Glutamatergic neuron (in vitro differentiated cells): ENCODE measurements around the gene RMDN2. TPM values are rescaled to one million over a fixed set of nuclear protein-coding genes. Genes with fewer than 3 reads are reported as not detected.
"Not testable (repeated sequence)": the region's sequence is repeated elsewhere in the genome, so short reads cannot be mapped to it uniquely, and the experiment has no call there.

Experiments used
- DNase-seq: peaks from one replicate; pipeline ENCODE4 v3.0.0; 2022
- H3K27ac Mint-ChIP-seq: one replicate; pipeline ENCODE4 v1.8.0; 2020; ENCODE audit warnings: mild to moderate bottlenecking, mixed read lengths, inconsistent platforms; ENCODE audit not compliant: unreplicated experiment
- H3K27me3 Mint-ChIP-seq: one replicate; pipeline ENCODE4 v1.8.0; 2020; ENCODE audit warnings: mild to moderate bottlenecking, moderate library complexity, mixed read lengths, inconsistent platforms; ENCODE audit not compliant: unreplicated experiment
- H3K36me3 Mint-ChIP-seq: one replicate; pipeline ENCODE4 v1.8.0; 2020; ENCODE audit warnings: mild to moderate bottlenecking, mixed read lengths, inconsistent platforms; ENCODE audit not compliant: unreplicated experiment
- H3K4me1 Mint-ChIP-seq: one replicate; pipeline ENCODE4 v1.8.0; 2020; ENCODE audit warnings: mild to moderate bottlenecking, low read depth, mixed read lengths, inconsistent platforms; ENCODE audit not compliant: unreplicated experiment
- H3K4me3 Mint-ChIP-seq: one replicate; pipeline ENCODE4 v1.8.0; 2020; ENCODE audit warnings: mild to moderate bottlenecking, mixed read lengths, inconsistent platforms; ENCODE audit not compliant: unreplicated experiment
- H3K9me3 Mint-ChIP-seq: one replicate; pipeline ENCODE4 v1.8.0; 2020; ENCODE audit warnings: mild to moderate bottlenecking, moderate library complexity, mixed read lengths, inconsistent platforms; ENCODE audit not compliant: unreplicated experiment
- total RNA-seq: library from RNA; stranded (reverse); fragmentation: NEBNext Ultra II Directional; extraction: Animal tissue kit (Norgen Biotek cat#: 25700); gene quantifications from one replicate; pipeline ENCODE4 v1.2.1, GENCODE V29; 2021; ENCODE audit not compliant: unreplicated experiment
- TF ChIP-seq, protein P1 (sequence below): fragments of 200-600 bp; sonication (generic); IDR thresholded peaks from one replicate; pipeline ENCODE4 v1.5.0; 2021; ENCODE audit not compliant: partially characterized antibody, unreplicated experiment

The RMDN2 gene
- total RNA-seq, 1 donor from 2014 or later, result 5.5 TPM

DNA sequence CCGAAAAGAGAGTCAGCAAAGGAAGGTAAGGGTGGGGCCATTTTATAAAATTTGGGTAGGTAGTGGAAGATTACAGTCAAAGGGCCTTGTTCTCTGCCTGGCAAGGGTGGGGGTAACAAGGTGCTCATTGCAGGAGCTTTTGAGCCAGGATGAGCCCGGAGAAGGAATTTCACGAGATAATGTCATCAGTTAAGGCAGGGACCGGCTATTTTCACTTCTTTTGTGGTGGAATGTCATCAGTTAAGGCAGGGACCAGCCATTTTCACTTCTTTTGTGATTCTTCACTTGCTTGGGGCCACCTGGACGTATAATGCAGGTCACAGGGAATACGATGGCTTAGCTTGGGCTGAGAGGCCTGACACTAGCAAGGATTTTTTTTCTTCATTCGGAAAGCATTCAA lies 92.7 kb downstream of the RMDN2 start:
- H3K36me3 Mint-ChIP-seq, result no peaks in the 10 kb centered on the region
- H3K9me3 Mint-ChIP-seq, result no peaks in the 10 kb centered on the region
- TF ChIP-seq, protein P1, sequence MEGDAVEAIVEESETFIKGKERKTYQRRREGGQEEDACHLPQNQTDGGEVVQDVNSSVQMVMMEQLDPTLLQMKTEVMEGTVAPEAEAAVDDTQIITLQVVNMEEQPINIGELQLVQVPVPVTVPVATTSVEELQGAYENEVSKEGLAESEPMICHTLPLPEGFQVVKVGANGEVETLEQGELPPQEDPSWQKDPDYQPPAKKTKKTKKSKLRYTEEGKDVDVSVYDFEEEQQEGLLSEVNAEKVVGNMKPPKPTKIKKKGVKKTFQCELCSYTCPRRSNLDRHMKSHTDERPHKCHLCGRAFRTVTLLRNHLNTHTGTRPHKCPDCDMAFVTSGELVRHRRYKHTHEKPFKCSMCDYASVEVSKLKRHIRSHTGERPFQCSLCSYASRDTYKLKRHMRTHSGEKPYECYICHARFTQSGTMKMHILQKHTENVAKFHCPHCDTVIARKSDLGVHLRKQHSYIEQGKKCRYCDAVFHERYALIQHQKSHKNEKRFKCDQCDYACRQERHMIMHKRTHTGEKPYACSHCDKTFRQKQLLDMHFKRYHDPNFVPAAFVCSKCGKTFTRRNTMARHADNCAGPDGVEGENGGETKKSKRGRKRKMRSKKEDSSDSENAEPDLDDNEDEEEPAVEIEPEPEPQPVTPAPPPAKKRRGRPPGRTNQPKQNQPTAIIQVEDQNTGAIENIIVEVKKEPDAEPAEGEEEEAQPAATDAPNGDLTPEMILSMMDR, result no peak
- DNase-seq, result no peak
- H3K27ac Mint-ChIP-seq, result no peak overlapping the region
- no peak overlapping the region for H3K4me3 Mint-ChIP-seq
- no peaks in the 10 kb centered on the region for H3K4me1 Mint-ChIP-seq
- H3K27me3 Mint-ChIP-seq, result peaks cover 2% of the 10 kb centered on the region

DNA sequence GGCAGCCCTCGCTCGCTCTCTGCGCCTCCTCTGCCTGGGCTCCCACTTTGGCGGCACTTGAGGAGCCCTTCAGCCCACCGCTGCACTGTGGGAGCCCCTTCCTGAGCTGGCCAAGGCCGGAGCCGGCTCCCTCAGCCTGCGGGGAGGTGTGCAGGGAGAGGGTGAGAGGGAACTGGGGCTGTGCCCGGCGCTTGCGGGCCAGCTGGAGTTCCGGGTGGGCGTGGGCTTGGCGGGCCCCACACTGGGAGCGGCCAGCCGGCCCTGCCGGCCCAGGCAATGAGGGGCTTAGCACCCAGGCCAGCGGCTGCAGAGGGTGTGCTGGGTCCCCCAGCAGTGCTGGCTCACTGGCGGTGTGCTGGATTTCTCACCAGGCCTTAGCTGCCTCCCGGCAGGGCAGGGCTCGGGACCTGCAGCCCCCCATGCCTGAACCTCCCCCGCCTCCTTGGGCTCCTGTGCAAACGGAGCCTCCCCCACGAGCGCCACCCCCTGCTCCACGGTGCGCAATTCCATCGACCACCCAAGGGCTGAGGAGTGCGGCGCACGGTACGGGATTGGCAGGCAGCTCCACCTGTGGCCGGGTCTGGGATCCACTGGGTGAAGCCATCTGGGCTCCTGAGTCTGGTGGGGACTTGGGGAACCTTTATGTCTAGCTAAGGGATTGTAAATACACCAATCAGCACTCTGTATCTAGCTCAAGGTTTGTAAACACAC lies 95.4 kb downstream of the RMDN2 start:
- H3K27ac Mint-ChIP-seq, DNase-seq, H3K27me3 Mint-ChIP-seq, H3K9me3 Mint-ChIP-seq, H3K36me3 Mint-ChIP-seq, H3K4me3 Mint-ChIP-seq, H3K4me1 Mint-ChIP-seq: not testable (repeated sequence)

DNA sequence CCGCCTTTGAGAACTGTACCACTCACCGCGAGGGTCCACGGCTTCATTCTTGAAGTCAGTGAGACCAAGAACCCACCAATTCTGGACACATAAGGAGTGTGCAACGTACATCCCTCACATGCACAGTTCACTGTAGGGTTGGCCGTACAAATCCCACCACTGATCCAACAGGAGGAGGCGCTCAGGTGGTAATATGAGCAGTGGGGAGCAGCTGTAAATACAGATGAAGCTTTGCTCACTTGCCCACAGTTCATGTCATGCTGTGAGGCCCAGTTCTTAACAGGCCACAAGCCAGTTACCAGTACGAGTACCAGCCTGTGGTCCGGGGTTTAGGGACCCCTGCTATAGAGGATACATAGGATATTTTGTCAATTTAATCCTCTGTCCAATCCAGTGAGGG lies 96.5 kb downstream of the RMDN2 start:
- Mint-ChIP-seq H3K36me3 (no peaks in the 10 kb centered on the region), H3K27ac (no peak overlapping the region), H3K4me1 (no peaks in the 10 kb centered on the region), H3K27me3 (peaks cover 2% of the 10 kb centered on the region), H3K4me3 (no peak overlapping the region), H3K9me3 (no peaks in the 10 kb centered on the region)
- no peak for DNase-seq
- TF ChIP-seq, protein P1, result no peak

DNA sequence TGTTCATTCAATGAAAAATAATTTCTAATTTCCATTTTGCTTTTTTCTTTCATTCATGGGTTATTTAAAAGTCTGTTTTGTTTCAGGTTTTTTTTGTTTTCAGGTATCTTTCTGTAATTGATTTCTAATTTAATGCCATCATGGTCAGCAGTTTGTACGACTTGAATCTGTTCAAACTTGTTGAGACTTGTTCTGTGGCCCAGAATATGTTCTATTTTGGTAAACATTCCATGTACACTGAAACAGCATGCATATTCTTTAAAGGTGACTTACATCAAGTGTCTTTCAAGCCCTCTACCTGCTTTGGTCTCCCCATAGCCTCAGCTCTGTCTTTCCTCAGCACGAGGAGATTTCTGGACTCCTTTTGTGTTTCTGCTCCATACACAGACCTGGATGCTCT lies 101.8 kb downstream of the RMDN2 start:
- Mint-ChIP-seq H3K9me3 (no peaks in the 10 kb centered on the region), H3K36me3 (no peaks in the 10 kb centered on the region), H3K4me1 (no peaks in the 10 kb centered on the region), H3K4me3 (no peak overlapping the region), H3K27ac (no peak overlapping the region), H3K27me3 (no peaks in the 10 kb centered on the region)
- TF ChIP-seq, protein P1, result no peak
- DNase-seq, result no peak

DNA sequence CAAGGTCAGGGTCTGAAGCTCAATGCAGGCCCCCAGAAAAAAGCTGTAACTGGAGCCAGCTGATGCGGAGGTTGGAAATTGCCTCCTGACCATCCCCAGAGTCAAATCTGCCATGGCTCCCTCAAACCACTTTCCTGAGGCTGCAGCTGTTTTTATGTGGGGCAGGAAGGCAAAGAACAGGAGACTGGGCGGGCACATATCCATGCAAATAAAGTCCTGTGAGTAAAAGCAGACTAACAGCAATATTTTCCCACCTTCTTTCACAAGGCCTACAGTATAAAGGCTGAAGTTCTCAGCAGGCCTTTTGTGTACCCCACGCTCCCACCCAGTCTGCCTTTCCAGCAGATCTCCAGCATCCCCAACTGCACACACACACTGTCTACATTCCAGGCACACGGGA lies 103.7 kb downstream of the RMDN2 start:
- TF ChIP-seq, protein P1, result no peak
- Mint-ChIP-seq H3K9me3 (no peaks in the 10 kb centered on the region), H3K36me3 (no peaks in the 10 kb centered on the region), H3K27ac (no peak overlapping the region), H3K4me3 (no peak overlapping the region), H3K4me1 (no peaks in the 10 kb centered on the region), H3K27me3 (no peaks in the 10 kb centered on the region)
- no peak for DNase-seq

DNA sequence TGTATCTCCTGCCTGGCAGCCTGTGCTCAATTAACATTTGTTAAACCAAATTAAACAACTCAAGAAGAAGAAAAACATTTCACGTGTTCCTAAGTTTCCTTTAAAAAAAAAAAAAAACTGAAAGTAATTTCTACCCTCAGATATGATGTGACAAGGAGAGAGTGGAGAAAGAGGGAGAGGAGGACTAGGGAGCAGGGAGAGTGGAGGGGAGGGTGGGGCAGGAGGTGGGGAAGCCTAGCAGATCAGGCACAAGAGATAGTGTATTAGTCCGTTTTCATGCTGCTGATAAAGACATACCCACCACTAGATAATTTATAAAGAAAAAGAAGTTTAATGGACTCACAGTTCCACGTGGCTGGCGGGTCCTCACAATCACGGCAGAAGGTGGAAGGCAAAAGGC lies 104.4 kb downstream of the RMDN2 start:
- Mint-ChIP-seq H3K27ac (no peak overlapping the region), H3K36me3 (no peaks in the 10 kb centered on the region), H3K4me1 (no peaks in the 10 kb centered on the region), H3K27me3 (no peaks in the 10 kb centered on the region), H3K9me3 (no peaks in the 10 kb centered on the region), H3K4me3 (no peak overlapping the region)
- DNase-seq, result no peak
- TF ChIP-seq, protein P1, result no peak
